Skeletal muscle satellite cell (primary cell): Measurements from ENCODE around the gene SUPT3H.
"Not testable (repeated sequence)": the region's sequence is repeated elsewhere in the genome, so short reads cannot be mapped to it uniquely, and the experiment has no call there.

ENCODE experiments used
- H3K27me3 ChIP-seq: 2 replicates; pipeline ENCODE4 v1.7.0; 2013; ENCODE audit warnings: low read length; ENCODE audit not compliant: control insufficient read depth, insufficient read depth
- H3K36me3 ChIP-seq: 2 replicates; pipeline ENCODE4 v1.7.0; 2013; ENCODE audit warnings: mild to moderate bottlenecking, control low read depth, low read length; ENCODE audit not compliant: insufficient read depth
- H3K4me1 ChIP-seq: 2 replicates; pipeline ENCODE4 v1.7.0; 2013; ENCODE audit warnings: low read length; ENCODE audit not compliant: control insufficient read depth, insufficient read depth
- H3K4me2 ChIP-seq: 2 replicates; pipeline ENCODE4 v1.7.0; 2013; ENCODE audit warnings: mild to moderate bottlenecking, low read length
- H3K4me3 ChIP-seq: 2 replicates; pipeline ENCODE4 v1.7.0; 2013; ENCODE audit warnings: low read length
- H3K9ac ChIP-seq: 2 replicates; pipeline ENCODE4 v1.7.0; 2013; ENCODE audit warnings: mild to moderate bottlenecking, low read depth, low read length, moderate library complexity
- H3K9me3 ChIP-seq: replicated peaks from 2 replicates; pipeline ENCODE4 v1.7.0; 2013; ENCODE audit warnings: mild to moderate bottlenecking, control low read depth, low read length

SUPT3H gene

DNA sequence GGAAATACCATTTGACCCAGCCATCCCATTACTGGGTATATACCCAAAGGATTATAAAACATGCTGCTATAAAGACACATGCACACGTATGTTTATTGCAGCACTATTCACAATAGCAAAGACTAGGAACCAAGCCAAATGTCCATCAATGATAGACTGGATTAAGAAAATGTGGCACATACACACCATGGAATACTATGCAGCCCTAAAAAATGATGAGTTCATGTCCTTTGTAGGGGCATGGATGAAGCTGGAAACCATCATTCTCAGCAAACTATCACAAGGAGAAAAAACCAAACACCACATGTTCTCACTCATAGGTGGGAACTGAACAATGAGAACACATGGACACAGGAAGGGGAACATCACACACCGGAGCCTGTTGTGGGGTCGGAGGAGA is 91.0 kb downstream of the SUPT3H start:
- not testable (repeated sequence) for H3K4me2 ChIP-seq, H3K9ac ChIP-seq, H3K4me3 ChIP-seq, H3K9me3 ChIP-seq, H3K27me3 ChIP-seq, H3K4me1 ChIP-seq, H3K36me3 ChIP-seq

DNA sequence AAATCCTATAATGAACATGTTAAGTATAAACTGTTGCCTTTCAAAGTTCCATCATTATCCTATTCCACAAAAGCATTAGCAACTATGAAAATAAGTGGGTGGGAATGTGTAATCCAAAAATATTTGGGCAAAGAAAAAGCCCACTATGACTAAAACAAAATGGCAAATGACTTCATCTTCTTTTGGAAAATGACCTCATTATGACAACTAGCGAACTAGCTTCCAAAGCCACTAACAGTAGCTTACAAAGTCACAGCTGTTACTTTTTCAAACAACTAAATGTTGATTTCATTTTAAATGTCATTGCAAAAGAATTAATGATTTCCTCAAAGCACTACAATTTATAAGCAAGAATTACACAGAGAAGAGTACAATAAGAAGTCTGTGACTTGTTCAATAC is 99.4 kb downstream of the SUPT3H start:
- H3K9me3 ChIP-seq: no peaks in the 10 kb centered on the region

DNA sequence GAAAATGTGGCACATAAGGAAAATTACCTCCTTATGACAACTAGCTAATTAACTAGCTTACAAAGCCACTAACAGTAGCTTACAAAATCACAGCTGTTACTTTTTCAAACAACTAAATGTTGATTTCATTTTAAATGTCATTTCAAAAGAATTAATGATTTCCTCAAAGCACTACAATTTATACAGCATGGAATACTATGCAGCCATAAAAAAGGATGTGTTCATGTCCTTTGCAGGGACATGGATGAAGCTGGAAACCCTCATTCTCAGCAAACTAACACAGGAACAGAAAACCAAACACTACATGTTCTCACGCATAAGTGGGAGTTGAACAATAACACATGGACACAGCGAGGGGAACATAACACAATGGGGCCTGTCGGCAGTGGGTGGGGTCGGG is 100.0 kb downstream of the SUPT3H start:
- not testable (repeated sequence) for H3K27me3 ChIP-seq, H3K9ac ChIP-seq, H3K4me3 ChIP-seq, H3K4me2 ChIP-seq, H3K9me3 ChIP-seq, H3K4me1 ChIP-seq, H3K36me3 ChIP-seq

More for the DNA sequence above, 99.4 kb downstream of the SUPT3H start:
- no peak overlapping the region for H3K4me3 ChIP-seq
- H3K36me3 ChIP-seq: no peaks in the 10 kb centered on the region
- H3K4me1 ChIP-seq: no peaks in the 10 kb centered on the region
- H3K9ac ChIP-seq: no peak overlapping the region
- H3K27me3 ChIP-seq: no peaks in the 10 kb centered on the region
- no peak overlapping the region for H3K4me2 ChIP-seq

DNA sequence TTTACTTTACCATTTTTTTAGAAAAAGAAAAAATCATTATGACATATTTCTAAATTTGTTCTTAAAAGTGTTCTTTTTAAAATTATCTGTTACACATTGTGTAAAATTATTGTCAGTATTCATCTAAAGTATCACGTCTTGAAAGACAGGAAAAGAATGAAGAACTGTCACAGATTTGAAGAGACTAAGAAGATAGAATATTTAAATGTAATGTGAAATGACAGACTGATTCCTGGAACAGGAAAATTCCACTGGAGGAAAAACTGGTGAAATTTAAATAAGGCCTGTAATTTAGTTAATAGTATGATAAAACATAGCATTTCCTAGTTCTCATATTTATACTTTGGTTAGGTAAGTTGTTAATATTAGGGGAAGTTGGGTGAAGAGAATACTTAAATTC is 102.4 kb downstream of the SUPT3H start:
- H3K9ac ChIP-seq: no peak overlapping the region
- no peak overlapping the region for H3K4me3 ChIP-seq
- no peaks in the 10 kb centered on the region for H3K9me3 ChIP-seq
- no peaks in the 10 kb centered on the region for H3K36me3 ChIP-seq
- no peaks in the 10 kb centered on the region for H3K27me3 ChIP-seq
- H3K4me1 ChIP-seq: no peaks in the 10 kb centered on the region
- no peak overlapping the region for H3K4me2 ChIP-seq

- Histone ChIP-seq H3K9me3 (no peaks in the 10 kb centered on the region), H3K36me3 (no peaks in the 10 kb centered on the region), H3K4me2 (no peak overlapping the region), H3K4me3 (no peak overlapping the region), H3K27me3 (no peaks in the 10 kb centered on the region), H3K4me1 (no peaks in the 10 kb centered on the region), H3K9ac (no peak overlapping the region)
These were observed 105.1 kb downstream of the SUPT3H start for GRCh38 chr6:45272626-45273025.

GRCh38 chr6:45265246-45265645 is 112.5 kb downstream of the SUPT3H start:
- no peak overlapping the region for H3K9ac ChIP-seq
- H3K27me3 ChIP-seq: no peaks in the 10 kb centered on the region

DNA sequence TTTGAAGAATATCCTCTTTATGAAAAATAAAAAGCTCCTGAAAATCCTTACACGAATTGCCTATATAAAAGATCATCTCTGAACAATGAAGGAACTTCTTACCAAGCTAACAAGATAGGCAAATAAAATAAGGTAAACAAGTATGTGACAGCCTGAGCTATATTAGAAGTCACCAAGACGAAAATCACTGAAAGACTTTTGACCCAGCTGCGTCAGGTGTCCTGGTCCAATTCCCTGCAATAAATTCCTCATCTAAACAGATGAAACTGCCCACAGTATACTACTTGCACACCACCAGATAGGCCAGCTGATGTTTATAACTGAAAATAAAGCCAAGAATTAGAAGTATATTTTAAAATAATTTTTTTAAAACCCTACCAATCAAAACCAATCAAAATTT is 117.0 kb downstream of the SUPT3H start:
- Histone ChIP-seq H3K9me3 (no peaks in the 10 kb centered on the region), H3K4me3 (no peak overlapping the region), H3K4me1 (no peaks in the 10 kb centered on the region), H3K27me3 (no peaks in the 10 kb centered on the region), H3K9ac (no peak overlapping the region), H3K36me3 (no peaks in the 10 kb centered on the region), H3K4me2 (no peak overlapping the region)

More at GRCh38 chr6:45265246-45265645, 112.5 kb downstream of the SUPT3H start:
- H3K9me3 ChIP-seq: no peaks in the 10 kb centered on the region
- no peak overlapping the region for H3K4me3 ChIP-seq
- no peaks in the 10 kb centered on the region for H3K4me1 ChIP-seq
- no peak overlapping the region for H3K4me2 ChIP-seq
- H3K36me3 ChIP-seq: no peaks in the 10 kb centered on the region

GRCh38 chr6:45256697-45257695 is 120.7 kb downstream of the SUPT3H start:
- no peak overlapping the region for H3K4me3 ChIP-seq
- H3K9me3 ChIP-seq: no peaks in the 10 kb centered on the region
- no peaks in the 10 kb centered on the region for H3K4me1 ChIP-seq
- no peak overlapping the region for H3K9ac ChIP-seq
- no peak overlapping the region for H3K4me2 ChIP-seq
- H3K36me3 ChIP-seq: no peaks in the 10 kb centered on the region
- H3K27me3 ChIP-seq: no peaks in the 10 kb centered on the region

DNA sequence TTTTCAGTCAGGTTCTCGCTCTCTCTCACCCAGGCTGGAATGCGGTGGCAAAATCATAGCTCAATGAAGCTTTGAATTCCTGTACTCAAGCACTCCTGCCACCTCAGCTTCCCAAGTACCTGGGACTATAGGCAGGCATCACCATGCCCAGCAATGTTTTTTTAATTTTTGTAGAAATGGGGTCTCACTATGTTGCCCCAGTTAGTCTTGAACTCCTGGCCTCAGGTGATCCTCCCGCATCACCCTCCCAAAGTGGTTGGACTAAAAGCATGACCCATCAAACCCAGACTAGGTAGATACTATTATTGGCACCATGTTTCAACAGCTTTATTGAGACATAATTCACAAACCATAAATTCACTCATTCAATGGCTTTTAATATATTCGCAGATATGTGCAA is 122.3 kb downstream of the SUPT3H start:
- H3K4me2 ChIP-seq: no peak overlapping the region
- H3K4me1 ChIP-seq: no peaks in the 10 kb centered on the region
- no peaks in the 10 kb centered on the region for H3K36me3 ChIP-seq
- no peak overlapping the region for H3K9ac ChIP-seq
- no peaks in the 10 kb centered on the region for H3K9me3 ChIP-seq
- no peak overlapping the region for H3K4me3 ChIP-seq
- no peaks in the 10 kb centered on the region for H3K27me3 ChIP-seq

- H3K4me2 ChIP-seq: no peak overlapping the region
- H3K9ac ChIP-seq: no peak overlapping the region
- no peaks in the 10 kb centered on the region for H3K36me3 ChIP-seq
- H3K9me3 ChIP-seq: no peaks in the 10 kb centered on the region
- no peak overlapping the region for H3K4me3 ChIP-seq
- H3K4me1 ChIP-seq: no peaks in the 10 kb centered on the region
- no peaks in the 10 kb centered on the region for H3K27me3 ChIP-seq
These were observed 123.5 kb downstream of the SUPT3H start for GRCh38 chr6:45254253-45254652.

DNA sequence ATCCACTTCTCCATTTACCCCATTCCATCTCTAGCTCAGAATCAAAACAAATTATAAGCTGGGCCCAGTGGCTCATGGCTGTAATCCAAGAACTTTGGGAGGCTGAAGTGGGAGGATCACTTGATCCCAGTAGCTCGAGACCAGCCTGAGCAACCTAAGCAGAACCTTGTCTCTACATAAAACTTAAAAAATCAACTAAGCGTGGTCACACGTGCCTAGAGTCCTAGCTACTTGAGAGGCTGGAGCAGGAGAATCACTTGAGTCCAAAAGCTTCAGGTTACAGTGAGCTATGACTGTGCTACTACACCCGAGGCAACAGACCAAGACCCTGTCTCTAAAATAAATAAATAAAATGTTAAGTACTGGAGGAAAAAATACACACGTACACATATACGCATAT is 124.3 kb downstream of the SUPT3H start:
- no peaks in the 10 kb centered on the region for H3K4me1 ChIP-seq
- H3K27me3 ChIP-seq: no peaks in the 10 kb centered on the region
- no peak overlapping the region for H3K9ac ChIP-seq
- no peak overlapping the region for H3K4me3 ChIP-seq
- H3K36me3 ChIP-seq: no peaks in the 10 kb centered on the region
- no peak overlapping the region for H3K4me2 ChIP-seq
- H3K9me3 ChIP-seq: no peaks in the 10 kb centered on the region

GRCh38 chr6:45231660-45232059 is 146.1 kb downstream of the SUPT3H start:
- Histone ChIP-seq H3K4me3 (no peak overlapping the region), H3K9me3 (no peaks in the 10 kb centered on the region), H3K36me3 (no peaks in the 10 kb centered on the region), H3K4me2 (no peak overlapping the region), H3K4me1 (no peaks in the 10 kb centered on the region), H3K27me3 (no peaks in the 10 kb centered on the region), H3K9ac (no peak overlapping the region)
